Muscle layer of duodenum (tissue), 2 donors: ENCODE results near the gene PDXK.
"Not testable (repeated sequence)": the region's sequence is repeated elsewhere in the genome, so short reads cannot be mapped to it uniquely, and the experiment has no call there.

Experiments
- H3K27ac ChIP-seq: one replicate; pipeline ENCODE4 v1.7.0; 2013; ENCODE audit warnings: mild to moderate bottlenecking, low read length
- H3K27me3 ChIP-seq: one replicate; pipeline ENCODE4 v1.7.0; 2013; ENCODE audit warnings: low read depth, mild to moderate bottlenecking, control low read depth, low read length
- H3K36me3 ChIP-seq, 2 donors: one replicate each; pipeline ENCODE4 v1.7.0; 2013; ENCODE audit warnings: low read length in 2 of 2, control low read depth in 1 of 2, mild to moderate bottlenecking in 1 of 2; ENCODE audit not compliant: insufficient read depth in 2 of 2, control insufficient read depth in 1 of 2
- H3K4me1 ChIP-seq, 2 donors: one replicate each; pipeline ENCODE4 v1.7.0; 2013; ENCODE audit warnings: low read length in 2 of 2, mild to moderate bottlenecking in 2 of 2, control low read depth in 1 of 2, moderate library complexity in 1 of 2; ENCODE audit not compliant: insufficient read depth in 2 of 2, control insufficient read depth in 1 of 2
- H3K4me3 ChIP-seq, 2 donors: one replicate each; pipeline ENCODE4 v1.7.0; 2013; ENCODE audit warnings: low read length in 2 of 2, low read depth in 1 of 2, mild to moderate bottlenecking in 1 of 2
- H3K9me3 ChIP-seq, 2 donors: one replicate each; pipeline ENCODE4 v1.7.0; 2013; ENCODE audit warnings: low read length in 2 of 2, control low read depth in 1 of 2, mild to moderate bottlenecking in 1 of 2; ENCODE audit not compliant: control insufficient read depth in 1 of 2
- donor health status: healthy.

The PDXK gene

GRCh38 chr21:43688906-43689305 is 30.0 kb upstream of the PDXK start:
- Histone ChIP-seq H3K27ac (no peak overlapping the region), H3K4me3 (no peak overlapping the region), H3K4me1 (no peaks in the 10 kb centered on the region), H3K27me3 (no peaks in the 10 kb centered on the region), H3K36me3 (peaks cover 56 to 96% of the 10 kb centered on the region in 2 donors), H3K9me3 (no peaks in the 10 kb centered on the region)

- Histone ChIP-seq H3K27me3 (no peaks in the 10 kb centered on the region), H3K27ac (no peak overlapping the region), H3K4me3 (no peak overlapping the region), H3K9me3 (no peaks in the 10 kb centered on the region), H3K36me3 (peaks cover 50 to 98% of the 10 kb centered on the region in 2 donors), H3K4me1 (no peaks in the 10 kb centered on the region)
Observed at GRCh38 chr21:43689556-43690337, 29.2 kb upstream of the PDXK start.

GRCh38 chr21:43690346-43690745 is 28.6 kb upstream of the PDXK start:
- H3K36me3 ChIP-seq: peaks cover 44 to 93% of the 10 kb centered on the region in 2 donors
- no peaks in the 10 kb centered on the region for H3K27me3 ChIP-seq
- H3K27ac ChIP-seq: no peak overlapping the region
- H3K9me3 ChIP-seq: no peaks in the 10 kb centered on the region
- H3K4me3 ChIP-seq: no peak overlapping the region
- H3K4me1 ChIP-seq: no peaks in the 10 kb centered on the region

GRCh38 chr21:43691086-43691795 is 27.7 kb upstream of the PDXK start:
- Histone ChIP-seq H3K4me1 (no peaks in the 10 kb centered on the region), H3K27ac (no peak overlapping the region), H3K36me3 (peaks cover 37 to 90% of the 10 kb centered on the region in 2 donors), H3K9me3 (no peaks in the 10 kb centered on the region), H3K4me3 (no peak overlapping the region), H3K27me3 (no peaks in the 10 kb centered on the region)

GRCh38 chr21:43691801-43692200 is 27.1 kb upstream of the PDXK start:
- Histone ChIP-seq H3K4me3 (no peak overlapping the region), H3K27ac (no peak overlapping the region), H3K9me3 (no peaks in the 10 kb centered on the region), H3K27me3 (no peaks in the 10 kb centered on the region), H3K4me1 (no peaks in the 10 kb centered on the region), H3K36me3 (peaks cover 32 to 89% of the 10 kb centered on the region in 2 donors)

- H3K4me1 ChIP-seq: no peaks in the 10 kb centered on the region
- H3K27ac ChIP-seq: no peak overlapping the region
- H3K27me3 ChIP-seq: no peaks in the 10 kb centered on the region
- H3K9me3 ChIP-seq: no peaks in the 10 kb centered on the region
- no peak overlapping the region for H3K4me3 ChIP-seq
- peaks cover 25 to 78% of the 10 kb centered on the region in 2 donors for H3K36me3 ChIP-seq
Observed at GRCh38 chr21:43692949-43693348, 26.0 kb upstream of the PDXK start.

- Histone ChIP-seq H3K9me3 (no peaks in the 10 kb centered on the region), H3K27ac (no peak overlapping the region)
Observed at GRCh38 chr21:43693981-43694380, 24.9 kb upstream of the PDXK start.

GRCh38 chr21:43694437-43695079 is 24.4 kb upstream of the PDXK start:
- Histone ChIP-seq H3K9me3 (no peaks in the 10 kb centered on the region), H3K4me3 (no peak overlapping the region), H3K27ac (no peak overlapping the region), H3K27me3 (no peaks in the 10 kb centered on the region), H3K4me1 (no peaks in the 10 kb centered on the region), H3K36me3 (peaks cover 17 to 63% of the 10 kb centered on the region in 2 donors)

More at GRCh38 chr21:43693981-43694380, 24.9 kb upstream of the PDXK start:
- H3K4me3 ChIP-seq: no peak overlapping the region
- no peaks in the 10 kb centered on the region for H3K4me1 ChIP-seq
- H3K27me3 ChIP-seq: no peaks in the 10 kb centered on the region
- peaks cover 22 to 68% of the 10 kb centered on the region in 2 donors for H3K36me3 ChIP-seq

- Histone ChIP-seq H3K27ac (no peak overlapping the region), H3K9me3 (no peaks in the 10 kb centered on the region), H3K36me3 (peaks cover 9 to 47% of the 10 kb centered on the region in 2 donors), H3K27me3 (no peaks in the 10 kb centered on the region), H3K4me3 (no peak overlapping the region), H3K4me1 (no peaks in the 10 kb centered on the region)
Observed at GRCh38 chr21:43696214-43696613, 22.7 kb upstream of the PDXK start.

- Histone ChIP-seq H3K4me3 (no peak overlapping the region), H3K9me3 (no peaks in the 10 kb centered on the region), H3K4me1 (no peaks in the 10 kb centered on the region), H3K27ac (no peak overlapping the region), H3K27me3 (no peaks in the 10 kb centered on the region), H3K36me3 (peaks cover 0 to 30% of the 10 kb centered on the region in 2 donors)
Observed at GRCh38 chr21:43697758-43698643, 20.9 kb upstream of the PDXK start.

GRCh38 chr21:43699492-43699777 is 19.5 kb upstream of the PDXK start:
- H3K27me3 ChIP-seq, H3K4me3 ChIP-seq, H3K4me1 ChIP-seq, H3K9me3 ChIP-seq, H3K27ac ChIP-seq: not testable (repeated sequence)
- H3K36me3 ChIP-seq: peaks cover 0 to 16% of the 10 kb centered on the region in 2 donors
